HepG2 (cell line): ENCODE data around the gene LYRM2.

Experiments used
- GPN1 ChIP-seq: sonication (generic); formaldehyde crosslinking; IDR thresholded peaks from 2 replicates; pipeline ENCODE4 v1.5.1; 2020; ENCODE audit warnings: missing genetic modification reagents, borderline replicate concordance
- NCOA1 ChIP-seq: sonication (generic); formaldehyde crosslinking; IDR thresholded peaks from 2 replicates; pipeline ENCODE4 v1.9.0; 2021; ENCODE audit warnings: missing genetic modification reagents
- POLR2A ChIP-seq, 2 experiments: IDR thresholded peaks; 2 replicates each; pipeline ENCODE4 v1.6.1; 2011; ENCODE audit warnings: low read depth in 2 of 2, low read length in 2 of 2, mild to moderate bottlenecking in 1 of 2, moderate library complexity in 1 of 2; ENCODE audit not compliant: insufficient read depth in 1 of 2
- POLR2G ChIP-seq: fragments of 200-400 bp; formaldehyde crosslinking; IDR thresholded peaks from 2 replicates; pipeline ENCODE4 v1.6.1; 2018; ENCODE audit warnings: mild to moderate bottlenecking, low read depth, low read length, moderate library complexity
- THRA ChIP-seq: sonication (generic); formaldehyde crosslinking; IDR thresholded peaks from 2 replicates; pipeline ENCODE4 v1.4.0; 2020; ENCODE audit warnings: missing genetic modification reagents, borderline replicate concordance
- ZFP36 ChIP-seq: fragments of 150-350 bp; IDR thresholded peaks from 2 replicates; pipeline ENCODE4 v1.6.1; 2018; ENCODE audit warnings: borderline replicate concordance, low read length, low read depth; ENCODE audit not compliant: partially characterized antibody
- ZNF639 ChIP-seq: conservative IDR thresholded peaks from 2 replicates; pipeline ENCODE4 v1.6.1; 2018; ENCODE audit warnings: missing genetic modification reagents
- ZNF720 ChIP-seq: sonication (generic); formaldehyde crosslinking; IDR thresholded peaks from 2 replicates; pipeline ENCODE4 v1.4.0; 2020; ENCODE audit warnings: missing genetic modification reagents

- TF ChIP-seq POLR2G (no peak), GPN1 (CRISPR knock-in tag) (no peak), THRA (CRISPR knock-in tag) (no peak), ZFP36 (no peak), NCOA1 (no peak), POLR2A (IDR thresholded peaks at IDR 0.05; ENCODE audit: insufficient read depth in 1 of 2, low read depth in 2 of 2, low read length in 2 of 2) (no peak), ZNF720 (CRISPR knock-in tag) (no peak), ZNF639 (CRISPR knock-in tag) (no peak)
Observed at GRCh38 chr6:89669002-89669401, 30.5 kb upstream of the LYRM2 start.
